Measurements from ENCODE around the gene KANK3. TPM values are rescaled to one million over a fixed set of nuclear protein-coding genes. Genes with fewer than 3 reads are reported as not detected.

Gene KANK3
- total and polyA plus RNA-seq, 9 of the 15 experiments (the other 6 are each of a cell fraction or from before 2014, with no cell fraction given): 0.03 to 0.40 (median 0.08) TPM; not detected in 6

GRCh38 chr19:8357007-8357521 lies 14.0 kb upstream of the KANK3 start:
- no peaks in the 10 kb centered on the region for H3K9me1 ChIP-seq (ENCODE audit: control insufficient read depth, insufficient read depth, low read length)
- H3K36me3 ChIP-seq (ENCODE audit: control insufficient read depth, insufficient read depth, low read length): no peaks in the 10 kb centered on the region
- H3K4me3 ChIP-seq: no peak overlapping the region
- intact Hi-C loops (cut with micrococcal nuclease) (no loop called here), in situ Hi-C loops (cut with MboI) (loop anchor here (5.0 kb wide), 1 partner anchor 40 kb away; no protein-coding TSS in a partner anchor)
- H4K20me1 ChIP-seq (replicated peaks; ENCODE audit: control insufficient read depth, insufficient read depth, low read length): no peaks in the 10 kb centered on the region
- ChIA-PET POLR2A (interaction anchor here (0.7 to 1.4 kb wide), 2 partner anchors 34 to 36 kb away, joined by 3 to 7 read pairs; partner anchors contain the start of genes NDUFA7 and RPS28), CTCF (ENCODE audit: low intra/inter-chr PET ratio) (interaction anchor here (0.6 kb wide), 1 partner anchor 91 kb away, joined by 3 read pairs; no protein-coding TSS in a partner anchor)
- ATAC-seq (no peak), FAIRE-seq (no peak), DNase-seq (ENCODE audit: extremely low read depth in 1 of 4, low spot score in 3 of 4) (no peak)
- H3K9me3 ChIP-seq (replicated peaks; ENCODE audit: control insufficient read depth, insufficient read depth, low read depth, low read length): no peaks in the 10 kb centered on the region
- WGBS (ENCODE audit: insufficient coverage, low coverage, missing lambda C conversion rate): 57% methylated on average over 4 of the region's 4 CpGs
- peaks cover 0 to 3% of the 10 kb centered on the region in 2 experiments; a peak in 1 of 5 replicates for H3K27me3 ChIP-seq (ENCODE audit: control insufficient read depth in 2 of 2, insufficient read depth in 2 of 2, low read length in 2 of 2)
- no peaks in the 10 kb centered on the region for H3K79me2 ChIP-seq (ENCODE audit: control insufficient read depth, insufficient read depth, low read length)
- no peak overlapping the region for H3K27ac ChIP-seq (ENCODE audit: extremely low read depth, low read depth, low read length)
- TF ChIP-seq CBFA2T3 (IDR thresholded peaks at IDR 0.05): peak; percentile 14; the same call in 1 of the 2 replicates
- no peak for TF ChIP-seq ZNF224 (CRISPR knock-in tag; IDR thresholded peaks at IDR 0.05)
- peak; percentile 3 for TF ChIP-seq MEIS2 (IDR thresholded peaks at IDR 0.05; ENCODE audit: partially characterized antibody)
- TF ChIP-seq TFAP4 (CRISPR knock-in tag; IDR thresholded peaks at IDR 0.05; ENCODE audit: borderline replicate concordance): peak; percentile 28; the same call in 1 of the 2 replicates
- TF ChIP-seq ZNF23 (CRISPR knock-in tag; IDR thresholded peaks at IDR 0.05): no peak
- no peak for TF ChIP-seq CBX1 (IDR thresholded peaks at IDR 0.05; ENCODE audit: low read depth)
- TF ChIP-seq ZMIZ1 (IDR thresholded peaks at IDR 0.05; ENCODE audit: low read depth in 2 of 2, low read length in 2 of 2): no peak
- no peak for TF ChIP-seq NONO (IDR thresholded peaks at IDR 0.05; ENCODE audit: low read depth in 2 of 2, low read length in 1 of 2)
- peaks cover 9 to 18% of the 10 kb centered on the region in 2 experiments; a peak in 4 of 5 replicates for H3K4me1 ChIP-seq (replicated peaks in 1 of 2; ENCODE audit: control insufficient read depth in 2 of 2, insufficient read depth in 2 of 2, low read length in 2 of 2)
- BruUV-seq (replicated peaks): no TSS peak
- no peak overlapping the region for H3K4me2 ChIP-seq (ENCODE audit: insufficient read depth, low read length)
- H3K9ac ChIP-seq (ENCODE audit: insufficient read depth in 1 of 2, low read depth in 2 of 2, low read length in 2 of 2): no peak overlapping the region
- no peak overlapping the region for H2AFZ ChIP-seq (ENCODE audit: low read depth, low read length)

Measured in K562 (cell line).